ENCODE measurements around the gene MAGI2. TPM values are rescaled to one million over a fixed set of nuclear protein-coding genes. Genes with fewer than 3 reads are reported as not detected.

Gene MAGI2
- total RNA-seq, 1 donor from 2014 or later: 13.3 TPM

DNA sequence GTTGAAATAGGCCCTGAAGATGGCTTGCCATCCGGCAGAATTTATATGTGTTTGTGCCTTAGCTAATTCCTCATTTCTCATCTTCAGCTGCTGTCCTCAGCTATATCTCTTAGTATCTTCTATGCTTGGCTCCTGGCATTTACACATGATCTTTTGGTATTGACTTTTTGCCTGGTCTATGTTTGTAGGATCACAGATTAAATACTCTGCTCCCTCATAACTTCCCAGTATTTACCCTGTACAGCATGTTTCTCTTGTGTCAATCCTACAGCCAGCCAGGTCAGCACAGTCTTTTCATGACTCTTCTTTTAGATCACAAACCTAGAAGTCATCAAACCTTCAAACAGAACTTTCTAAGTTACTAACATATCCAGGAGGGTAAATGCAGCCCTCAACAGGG lies 743.8 kb downstream of the MAGI2 start:
- no peak overlapping the region for H3K4me3 Mint-ChIP-seq
- no peak for TF ChIP-seq CTCF (conservative IDR thresholded peaks at IDR 0.05)
- no peaks in the 10 kb centered on the region for H3K27me3 Mint-ChIP-seq
- H3K36me3 Mint-ChIP-seq: no peaks in the 10 kb centered on the region
- H3K4me1 Mint-ChIP-seq (ENCODE audit: unreplicated experiment): peaks cover 9% of the 10 kb centered on the region
- H3K9me3 Mint-ChIP-seq: no peaks in the 10 kb centered on the region
- DNase-seq (ENCODE audit: extremely low spot score, unreplicated experiment): no peak
- no peak overlapping the region for H3K27ac Mint-ChIP-seq

DNA sequence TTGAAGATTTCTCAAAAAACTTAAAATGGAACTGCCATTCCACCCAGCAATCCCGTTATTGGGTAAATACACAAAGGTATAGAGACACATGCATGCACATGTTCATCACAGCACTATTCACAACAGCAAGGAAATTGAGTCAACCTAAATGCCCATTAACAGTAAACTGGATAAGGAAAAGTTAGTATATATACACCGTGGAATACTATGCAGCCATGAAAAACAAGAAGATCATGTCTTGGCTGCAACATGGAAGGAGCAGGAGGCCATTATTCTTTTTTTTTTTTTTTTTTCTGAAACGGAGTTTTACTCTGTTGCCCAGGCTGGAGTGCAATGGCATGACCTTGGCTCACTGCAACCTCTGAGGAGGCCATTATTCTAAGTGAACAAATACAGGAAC lies 749.0 kb downstream of the MAGI2 start:
- Mint-ChIP-seq H3K27ac (no peak overlapping the region), H3K9me3 (peaks cover 9% of the 10 kb centered on the region), H3K4me3 (no peak overlapping the region), H3K4me1 (ENCODE audit: unreplicated experiment) (no peaks in the 10 kb centered on the region), H3K36me3 (peaks cover 7% of the 10 kb centered on the region), H3K27me3 (no peaks in the 10 kb centered on the region)
- DNase-seq (ENCODE audit: extremely low spot score, unreplicated experiment): no peak
- no peak for TF ChIP-seq CTCF (conservative IDR thresholded peaks at IDR 0.05)

GRCh38 chr7:78703391-78703790 lies 750.1 kb downstream of the MAGI2 start:
- Mint-ChIP-seq H3K27ac (no peak overlapping the region), H3K4me3 (no peak overlapping the region), H3K4me1 (ENCODE audit: unreplicated experiment) (no peaks in the 10 kb centered on the region), H3K36me3 (peaks cover 7% of the 10 kb centered on the region), H3K27me3 (no peaks in the 10 kb centered on the region), H3K9me3 (peaks cover 9% of the 10 kb centered on the region)
- no peak for TF ChIP-seq CTCF (conservative IDR thresholded peaks at IDR 0.05)
- DNase-seq (ENCODE audit: extremely low spot score, unreplicated experiment): no peak

DNA sequence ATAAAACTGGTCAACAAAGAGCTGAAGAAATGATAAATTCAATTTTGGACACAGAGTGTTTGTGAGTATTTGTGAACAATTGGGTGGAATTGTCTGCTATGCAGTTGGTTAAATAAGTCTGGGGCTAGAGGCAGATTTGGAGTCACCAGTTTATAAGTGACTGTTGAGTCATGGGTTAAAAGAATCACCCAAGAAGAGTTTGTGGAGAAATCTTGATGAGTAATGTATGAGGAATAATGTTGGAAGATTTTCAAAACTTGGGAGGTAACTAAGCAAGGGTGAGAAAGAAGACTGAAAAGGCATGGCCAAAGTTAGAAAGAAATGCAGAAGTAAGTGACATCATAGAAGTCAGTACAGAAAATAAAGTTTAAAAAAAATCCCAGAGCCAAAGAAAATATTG lies 750.7 kb downstream of the MAGI2 start:
- peaks cover 9% of the 10 kb centered on the region for H3K9me3 Mint-ChIP-seq

DNA sequence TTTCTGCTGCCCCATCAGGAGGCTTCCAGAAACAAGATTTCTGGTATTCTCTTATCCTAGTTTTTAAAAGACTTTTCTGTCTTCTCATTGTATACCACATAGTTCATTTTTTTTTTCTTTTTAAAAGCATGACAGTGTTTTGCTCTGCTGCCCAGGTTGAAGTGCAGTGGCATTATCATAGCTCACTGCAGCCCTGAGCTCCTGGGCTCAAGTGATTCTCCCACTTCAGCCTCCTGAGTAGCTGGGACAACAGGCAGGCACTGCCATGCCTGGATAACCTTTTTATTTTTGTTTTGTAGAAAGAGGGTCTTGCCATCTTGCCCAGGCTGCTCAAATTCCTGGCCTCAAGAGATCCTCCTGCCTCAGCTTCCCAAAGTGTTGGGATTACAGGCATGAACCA lies 757.6 kb downstream of the MAGI2 start:
- no peak for TF ChIP-seq CTCF (conservative IDR thresholded peaks at IDR 0.05)
- Mint-ChIP-seq H3K36me3 (no peaks in the 10 kb centered on the region), H3K27me3 (peaks cover 3% of the 10 kb centered on the region), H3K4me3 (no peak overlapping the region), H3K27ac (no peak overlapping the region), H3K4me1 (ENCODE audit: unreplicated experiment) (peaks cover 4% of the 10 kb centered on the region), H3K9me3 (no peaks in the 10 kb centered on the region)
- DNase-seq (ENCODE audit: extremely low spot score, unreplicated experiment): no peak

More for the DNA sequence above, 750.7 kb downstream of the MAGI2 start:
- no peak for DNase-seq (ENCODE audit: extremely low spot score, unreplicated experiment)
- peaks cover 7% of the 10 kb centered on the region for H3K36me3 Mint-ChIP-seq
- H3K27ac Mint-ChIP-seq: no peak overlapping the region
- no peaks in the 10 kb centered on the region for H3K27me3 Mint-ChIP-seq
- no peak overlapping the region for H3K4me3 Mint-ChIP-seq
- TF ChIP-seq CTCF (conservative IDR thresholded peaks at IDR 0.05): no peak
- no peaks in the 10 kb centered on the region for H3K4me1 Mint-ChIP-seq (ENCODE audit: unreplicated experiment)

- no peak overlapping the region for H3K27ac Mint-ChIP-seq
- no peak overlapping the region for H3K4me3 Mint-ChIP-seq
- H3K27me3 Mint-ChIP-seq: no peaks in the 10 kb centered on the region
- no peak for DNase-seq (ENCODE audit: extremely low spot score, unreplicated experiment)
- peaks cover 4% of the 10 kb centered on the region for H3K4me1 Mint-ChIP-seq (ENCODE audit: unreplicated experiment)
- H3K9me3 Mint-ChIP-seq: no peaks in the 10 kb centered on the region
- H3K36me3 Mint-ChIP-seq: no peaks in the 10 kb centered on the region
- no peak for TF ChIP-seq CTCF (conservative IDR thresholded peaks at IDR 0.05)
Observed at GRCh38 chr7:78691584-78691983, 761.9 kb downstream of the MAGI2 start.
